Activated CD8-positive, alpha-beta memory T cell treated with anti-CD3 and anti-CD28 coated beads, Interleukin-2, amount 50 U/mL, for 24 hours (primary cell): Measurements from ENCODE around the gene SDF4.
A peak's percentile ranks its signal among the peaks of the same experiment; 100 is the strongest.
"Not testable (repeated sequence)": the region's sequence is repeated elsewhere in the genome, so short reads cannot be mapped to it uniquely, and the experiment has no call there.

Source experiments
- DNase-seq: peaks from one replicate; pipeline ENCODE4 v3.0.0-alpha.2; 2020; ENCODE audit errors: extremely low read depth

The SDF4 gene

GRCh38 chr1:1259951-1260600, 28.3 kb upstream of the SDF4 start:
- DNase-seq, result no peak

- DNase-seq, result no peak
These were observed 27.7 kb upstream of the SDF4 start for GRCh38 chr1:1259540-1259939.

DNA sequence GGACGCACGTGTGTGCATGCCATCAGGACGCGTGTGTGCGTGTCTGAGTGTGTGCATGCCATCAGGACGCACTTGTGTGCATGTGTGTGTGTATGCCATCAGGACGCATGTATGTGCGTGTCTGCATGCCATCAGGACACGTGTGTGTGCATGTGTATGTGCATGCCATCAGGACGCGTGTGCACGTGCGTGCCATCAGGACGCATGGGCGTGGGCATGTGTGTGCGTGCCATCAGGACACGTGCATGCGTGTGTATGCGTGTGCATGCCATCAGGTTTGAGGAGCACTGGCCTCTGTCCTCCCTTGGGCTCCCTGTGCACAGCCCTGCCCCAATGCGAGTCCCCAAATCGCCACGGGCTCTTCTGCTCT, 27.3 kb upstream of the SDF4 start:
- no peak for DNase-seq

DNA sequence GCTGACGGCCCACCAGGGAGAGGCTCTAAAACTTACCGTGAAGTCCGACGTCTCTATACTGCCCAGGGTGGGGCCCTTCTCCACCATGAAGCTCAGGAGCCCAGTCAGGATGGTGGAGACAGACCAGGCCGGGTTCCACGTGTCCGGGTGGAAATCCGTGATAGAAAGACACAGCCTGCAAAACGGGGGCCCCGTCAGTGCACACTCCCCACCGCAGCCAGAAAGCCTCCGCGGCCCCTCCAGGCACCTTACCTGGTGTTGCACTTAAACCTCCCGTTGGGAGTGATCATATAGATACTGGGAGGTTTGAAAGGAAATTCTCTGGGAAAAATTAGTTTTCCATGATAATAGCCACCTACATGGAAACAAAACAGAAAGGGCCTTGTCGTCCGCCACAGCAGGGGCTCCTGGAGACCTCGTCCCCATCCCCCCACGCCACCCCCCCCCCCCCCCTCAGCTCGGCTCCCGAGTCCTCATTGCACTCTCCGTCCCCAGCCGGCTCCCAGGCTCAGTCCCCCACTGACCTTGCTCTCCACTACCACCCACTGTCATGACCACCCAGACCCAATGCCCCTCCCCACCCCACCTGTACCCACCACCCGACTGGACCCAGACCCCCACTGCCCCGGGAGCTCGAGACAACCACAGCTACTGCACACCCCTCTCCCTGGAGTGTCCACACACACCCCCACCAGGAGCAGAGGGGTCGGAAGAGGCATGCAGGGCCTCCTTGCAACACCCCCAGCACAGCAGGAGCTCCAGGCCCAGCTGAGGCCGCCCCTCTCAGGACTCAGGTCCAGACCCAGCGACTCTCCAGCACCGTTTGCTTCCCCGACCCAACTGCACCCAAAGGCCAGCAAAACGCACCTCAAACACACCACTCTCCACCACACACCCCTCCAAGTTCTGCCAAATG, 25.4 kb upstream of the SDF4 start:
- DNase-seq, result no peak

- no peak for DNase-seq
These were observed 23.8 kb upstream of the SDF4 start for GRCh38 chr1:1255611-1256010.

DNA sequence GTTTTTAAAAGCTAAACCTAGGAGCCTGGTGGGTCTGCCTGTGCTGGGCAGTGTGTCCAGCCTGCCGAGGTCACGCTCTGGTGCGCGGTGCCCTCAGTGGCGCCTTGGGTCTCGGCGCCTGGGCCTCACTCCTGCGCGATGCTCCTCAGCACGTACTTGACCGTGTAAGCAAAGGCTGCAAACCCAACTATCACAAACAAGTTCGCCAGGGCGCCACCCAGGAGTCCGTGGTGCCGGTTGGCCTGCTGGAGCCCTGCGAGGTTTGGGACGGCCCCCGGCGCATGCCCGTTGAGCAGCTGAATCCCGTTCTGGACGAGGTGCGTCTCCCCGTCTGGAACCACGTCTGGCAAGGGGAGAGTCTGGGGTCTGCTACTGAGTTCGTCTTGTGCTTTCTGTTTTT, 23.3 kb upstream of the SDF4 start:
- DNase-seq, result no peak

- no peak for DNase-seq
These were observed 22.8 kb upstream of the SDF4 start for GRCh38 chr1:1254667-1254998.

DNA sequence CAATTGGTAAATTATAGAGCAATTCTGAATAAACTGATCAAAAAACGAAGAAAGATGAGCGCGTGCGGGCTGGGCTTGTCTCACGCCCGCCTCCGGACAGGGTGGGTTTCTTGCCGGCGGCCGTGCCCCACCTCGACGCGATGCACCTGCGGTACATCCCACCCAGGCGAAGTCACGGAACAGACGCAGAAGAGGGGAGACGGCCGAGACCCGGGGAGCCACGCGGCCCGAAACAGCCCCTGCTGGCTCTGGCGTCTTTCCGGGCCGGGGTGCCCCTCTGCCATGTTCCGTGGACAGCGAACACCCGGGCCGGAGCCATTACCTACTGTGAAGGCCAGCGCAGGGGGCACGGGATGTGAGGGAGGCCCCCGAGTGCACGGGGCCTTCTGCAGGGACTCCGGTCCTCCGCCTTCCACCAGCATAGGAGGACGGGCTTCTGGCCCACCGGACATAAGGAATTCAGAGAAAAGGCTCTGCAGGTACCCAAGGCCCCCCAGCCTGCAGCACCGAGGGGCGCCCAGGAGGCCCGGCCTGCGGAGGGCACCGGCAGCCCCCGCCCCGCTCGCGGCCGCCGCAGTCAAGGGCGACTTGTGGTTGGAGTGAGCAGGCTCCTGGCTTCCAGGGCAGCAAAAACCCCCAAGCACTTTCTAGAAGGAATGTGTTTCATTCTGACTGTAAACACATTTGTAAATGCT, 22.3 kb upstream of the SDF4 start:
- DNase-seq, result no peak

- DNase-seq, result no peak
These were observed 21.5 kb upstream of the SDF4 start for GRCh38 chr1:1253314-1253713.

DNA sequence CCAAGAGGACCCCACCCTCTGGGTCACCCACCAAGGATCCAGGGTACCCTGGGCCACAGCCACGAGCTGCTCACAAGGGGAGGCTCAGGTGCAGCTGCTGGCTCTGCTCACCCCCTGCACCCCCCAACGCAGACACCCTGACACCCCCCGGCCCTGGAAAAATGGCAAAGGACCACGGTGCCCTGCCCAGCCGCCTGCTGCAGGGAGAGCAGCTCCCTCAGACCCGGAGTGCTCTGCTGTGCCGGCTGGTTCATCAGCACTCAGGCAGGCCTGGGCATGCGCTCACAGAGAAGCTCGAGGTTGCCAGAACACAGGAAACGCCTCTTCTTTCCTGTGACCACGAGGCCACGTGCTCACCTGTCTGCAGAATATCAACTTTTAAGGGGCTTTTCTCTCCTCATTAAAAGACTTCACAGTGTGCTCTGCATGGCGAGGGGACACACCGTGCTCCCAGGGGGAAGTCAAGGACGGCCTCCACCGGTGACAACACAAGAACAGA, 19.0 kb upstream of the SDF4 start:
- peak; percentile 24 for DNase-seq

DNA sequence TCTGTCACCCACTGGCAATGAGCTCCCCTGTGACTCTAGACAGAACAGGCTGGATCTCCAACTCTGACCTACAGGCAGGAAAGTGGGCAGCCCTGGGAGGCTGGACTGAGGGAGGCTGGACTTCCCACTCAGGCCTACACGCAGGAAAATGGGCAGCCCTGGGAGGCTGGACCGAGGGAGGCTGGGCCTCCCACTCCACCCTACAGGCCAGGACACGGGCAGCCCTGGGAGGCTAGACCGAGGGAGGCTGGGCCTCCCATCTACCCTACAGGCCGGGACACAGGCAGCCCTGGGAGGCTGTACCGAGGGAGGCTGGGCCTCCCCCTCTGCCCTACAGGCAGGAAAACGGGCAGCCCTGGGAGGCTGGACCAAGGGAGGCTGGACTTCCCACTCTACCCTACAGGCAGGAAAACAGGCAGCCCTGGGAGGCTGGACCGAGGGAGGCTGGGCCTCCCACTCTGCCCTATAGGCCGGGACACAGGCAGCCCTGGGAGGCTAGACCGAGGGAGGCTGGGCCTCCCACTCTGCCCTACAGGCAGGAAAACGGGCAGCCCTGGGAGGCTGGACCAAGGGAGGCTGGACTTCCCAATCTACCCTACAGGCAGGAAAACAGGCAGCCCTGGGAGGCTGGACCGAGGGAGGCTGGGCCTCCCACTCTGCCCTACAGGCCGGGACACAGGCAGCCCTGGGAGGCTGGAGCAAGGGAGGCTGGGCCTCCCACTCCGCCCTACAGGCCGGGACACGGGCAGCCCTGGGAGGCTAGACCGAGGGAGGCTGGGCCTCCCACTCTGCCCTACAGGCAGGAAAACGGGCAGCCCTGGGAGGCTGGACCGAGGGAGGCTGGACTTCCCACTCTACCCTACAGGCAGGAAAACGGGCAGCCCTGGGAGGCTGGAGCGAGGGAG, 16.5 kb upstream of the SDF4 start:
- not testable (repeated sequence) for DNase-seq

GRCh38 chr1:1247341-1247913, 15.6 kb upstream of the SDF4 start:
- DNase-seq, result no peak

GRCh38 chr1:1246577-1247340, 15.0 kb upstream of the SDF4 start, which contains the start of gene C1QTNF12:
Gene C1QTNF12 (minus strand): TSS chr1:1246722. CDS start chr1:1246690, 32 bp downstream.
- DNase-seq, result no peak

DNA sequence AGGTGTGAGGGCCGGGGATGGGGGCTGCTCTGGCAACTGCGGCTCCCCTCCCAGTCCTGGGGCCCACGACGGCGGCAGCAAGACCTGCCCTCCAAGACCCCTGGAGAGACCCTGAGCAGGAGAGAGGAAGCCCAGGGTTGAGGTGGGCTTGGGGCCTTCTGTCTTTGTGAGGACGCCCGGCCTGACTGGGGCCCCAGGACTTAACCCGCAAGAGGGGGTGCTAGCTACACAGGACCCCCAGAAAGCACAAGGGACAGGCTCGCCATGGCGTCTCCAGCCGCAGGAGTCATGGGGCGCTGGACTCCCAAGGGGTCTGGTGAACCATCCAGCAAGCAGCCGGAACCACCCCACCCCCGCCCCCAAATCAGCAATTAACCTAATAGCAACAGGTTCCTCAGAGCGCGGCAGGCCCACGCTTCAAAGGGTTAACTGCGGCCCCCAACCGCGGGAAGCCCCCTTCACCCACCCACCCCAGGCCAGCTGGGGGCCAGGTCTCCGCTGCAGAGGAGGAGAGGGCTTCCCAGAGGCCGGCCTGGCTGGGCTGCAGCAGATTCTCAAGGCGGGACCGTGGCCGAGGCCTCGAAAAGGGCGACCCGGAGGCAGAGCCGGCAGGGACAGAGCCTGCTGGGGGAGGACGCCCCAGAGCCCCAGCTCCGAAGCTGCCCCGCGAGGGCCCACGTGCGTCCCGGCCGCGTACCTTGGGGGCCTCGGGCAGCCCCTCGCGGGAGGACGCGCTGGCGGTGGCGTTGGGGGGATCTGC, 14.2 kb upstream of the SDF4 start:
- no peak for DNase-seq

DNA sequence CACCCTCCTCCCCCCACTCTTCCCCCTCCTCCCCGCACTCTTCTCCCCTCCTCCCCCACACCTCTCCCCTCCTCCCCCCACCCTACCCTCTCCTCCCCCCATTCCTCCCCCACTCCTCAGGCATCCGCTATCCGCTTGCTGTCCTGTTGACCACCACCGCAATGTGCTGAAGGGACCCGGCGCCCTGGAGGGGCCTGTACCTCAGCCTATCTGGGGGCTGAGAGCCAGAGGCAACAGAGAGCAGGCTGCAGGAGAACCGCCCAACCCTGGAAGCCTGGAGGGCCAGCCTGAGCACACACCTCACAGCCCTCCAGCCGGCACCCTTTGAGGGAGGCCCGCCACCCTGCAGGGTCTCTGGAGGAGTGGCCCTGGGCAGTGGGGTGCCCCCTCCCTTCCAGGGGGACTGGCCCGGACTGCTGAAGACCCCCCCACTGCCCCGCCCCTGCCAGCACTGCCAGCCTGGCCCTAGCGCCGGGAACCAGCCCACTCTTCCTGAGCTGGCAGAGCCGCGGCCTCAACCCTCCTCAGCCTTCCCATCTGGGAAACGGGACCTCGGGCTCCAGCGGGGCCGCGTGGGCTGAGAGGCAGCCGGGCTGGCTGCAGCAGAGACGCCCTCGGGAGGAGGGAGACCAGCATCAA, 13.5 kb upstream of the SDF4 start:
- no peak for DNase-seq

DNA sequence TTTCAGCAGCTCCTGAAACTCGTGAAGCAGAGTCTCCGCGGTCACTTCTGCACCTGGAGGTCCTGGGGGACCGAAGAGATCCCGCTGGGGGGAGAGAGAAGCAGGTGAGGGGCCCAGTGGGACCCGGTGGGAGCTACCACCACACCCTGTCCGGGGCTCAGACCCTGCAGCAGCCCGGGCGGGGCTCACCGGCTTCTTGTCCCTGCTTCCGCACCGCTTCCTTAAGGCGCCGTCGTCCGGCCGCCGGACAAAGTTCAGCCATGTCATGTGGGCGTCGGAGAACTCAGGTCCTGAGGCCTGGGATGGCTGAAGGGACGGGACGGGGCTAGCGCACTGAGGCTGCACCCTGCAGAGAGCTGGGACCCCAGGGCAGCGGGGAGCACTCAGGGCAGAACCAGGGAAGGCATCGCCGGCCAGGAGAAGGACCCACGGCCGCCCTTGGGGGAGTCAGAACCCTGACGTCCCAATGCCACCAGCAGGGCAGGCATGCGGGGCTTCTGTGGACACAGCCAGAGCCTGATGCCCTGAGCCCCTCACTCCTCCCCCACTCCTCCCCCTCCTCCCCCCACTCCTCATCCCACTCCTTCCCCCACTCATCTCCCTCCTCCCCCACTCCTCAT, 12.5 kb upstream of the SDF4 start:
- DNase-seq, result no peak

- DNase-seq, result no peak
These were observed 12.0 kb upstream of the SDF4 start for GRCh38 chr1:1243807-1244191.

- DNase-seq, result no peak
These were observed 11.5 kb upstream of the SDF4 start for GRCh38 chr1:1243266-1243660.
